ENCODE data around the gene XKRX. TPM values are rescaled to one million over a fixed set of nuclear protein-coding genes. Genes with fewer than 3 reads are reported as not detected.

Gene XKRX
- total and polyA plus RNA-seq, 2 of the 8 experiments (the other 6 are each of a cell fraction or from before 2014, with no cell fraction given), result 0.70 to 1.3 TPM

- Histone ChIP-seq H3K14ac (ENCODE audit: insufficient read length) (no peak within 1 kb of the TSS), H3K18ac (ENCODE audit: extremely low read depth, low read length) (no peak within 1 kb of the TSS), H2BK5ac (ENCODE audit: low read depth, low read length) (no peak within 1 kb of the TSS), H3K4ac (replicated peaks; ENCODE audit: insufficient read length, low read depth, low read length) (no peak within 1 kb of the TSS), H3K4me3 (ENCODE audit: extremely low read depth in 1 of 4, insufficient read depth in 2 of 4, low read depth in 3 of 4, low read length in 4 of 4) (no peak within 1 kb of the TSS), H3K79me1 (ENCODE audit: low read depth, low read length) (no peaks in the 10 kb centered on the region), H4K8ac (ENCODE audit: extremely low read depth, insufficient read depth, low read length) (no peak within 1 kb of the TSS), H3K27ac (ENCODE audit: low read depth, low read length) (no peak within 1 kb of the TSS), H4K91ac (replicated peaks; ENCODE audit: insufficient read length, low read length) (no peak within 1 kb of the TSS), H3K27me3 (replicated peaks in 1 of 4; ENCODE audit: control insufficient read depth in 3 of 4, extremely low read depth in 1 of 4, insufficient read depth in 3 of 4, low read length in 3 of 4) (no peaks in the 10 kb centered on the region), H3K4me1 (replicated peaks in 1 of 4; ENCODE audit: control insufficient read depth in 3 of 4, insufficient read depth in 4 of 4, low read length in 3 of 4) (no peaks in the 10 kb centered on the region), H2AK5ac (ENCODE audit: low read depth, low read length) (no peak within 1 kb of the TSS), H2BK20ac (ENCODE audit: low read length) (no peak within 1 kb of the TSS), H3K36me3 (ENCODE audit: control insufficient read depth in 2 of 4, insufficient read depth in 4 of 4, low read length in 3 of 4) (no peaks in the 10 kb centered on the region), H3K79me2 (ENCODE audit: control insufficient read depth in 1 of 2, insufficient read depth in 2 of 2, low read length in 2 of 2) (no peaks in the 10 kb centered on the region), H3K4me2 (ENCODE audit: insufficient read depth in 1 of 2, low read depth in 2 of 2, low read length in 2 of 2) (no peak within 1 kb of the TSS), H3K23me2 (ENCODE audit: low read depth, low read length) (no peaks in the 10 kb centered on the region), H2BK120ac (replicated peaks; ENCODE audit: low read depth, low read length) (no peak within 1 kb of the TSS), H3K9me3 (ENCODE audit: insufficient read depth in 2 of 2, low read depth in 1 of 2, low read length in 1 of 2) (no peaks in the 10 kb centered on the region; a peak in 1 of 4 replicates), H4K20me1 (replicated peaks in 1 of 2; ENCODE audit: control insufficient read depth in 1 of 2, insufficient read depth in 2 of 2, low read length in 2 of 2) (no peaks in the 10 kb centered on the region), H2AFZ (ENCODE audit: low read length) (no peak within 1 kb of the TSS), H3K56ac (replicated peaks; ENCODE audit: insufficient read length, low read depth, low read length) (no peak within 1 kb of the TSS), H2BK12ac (ENCODE audit: low read depth, low read length) (no peak within 1 kb of the TSS), H3K9ac (replicated peaks in 1 of 4; ENCODE audit: extremely low read depth in 1 of 4, low read depth in 3 of 4, low read length in 3 of 4) (no peak within 1 kb of the TSS), H4K5ac (ENCODE audit: insufficient read length, low read depth, low read length) (no peak within 1 kb of the TSS), H2BK15ac (ENCODE audit: low read length) (no peak within 1 kb of the TSS), H3K23ac (ENCODE audit: insufficient read length) (no peak within 1 kb of the TSS)
- ChIA-PET CTCF (ENCODE audit: partially characterized antibody) (interaction anchor here (0.6 kb wide), 1 partner anchor 24 kb away, joined by 4 read pairs; no protein-coding TSS in a partner anchor), POLR2A (ENCODE audit: partially characterized antibody) (no interaction called here)
- 90% methylated on average over 2 of the region's 2 CpGs; no CpG with 5 or more reads in 1 of the 2 experiments for WGBS, 2 experiments (ENCODE audit: extremely low coverage in 1 of 2, insufficient coverage in 1 of 2, insufficient read length in 1 of 2, insufficient replicate concordance in 2 of 2, low coverage in 1 of 2, low lambda C conversion rate in 2 of 2, missing lambda C conversion rate in 1 of 2)
- no peak for TF ChIP-seq JUN (IDR thresholded peaks at IDR 0.05; ENCODE audit: low read depth, low read length)
- TF ChIP-seq SIN3A (conservative IDR thresholded peaks at IDR 0.05 in 1 of 2, IDR thresholded peaks at IDR 0.05 in 1 of 2; ENCODE audit: low read depth in 1 of 2, low read length in 2 of 2), result no peak
- no peak for TF ChIP-seq HDAC6 (IDR thresholded peaks at IDR 0.05; ENCODE audit: low read depth, low read length)
- TF ChIP-seq POU5F1 (IDR thresholded peaks at IDR 0.05; ENCODE audit: low read depth, low read length), result no peak
- TF ChIP-seq CTBP2 (IDR thresholded peaks at IDR 0.05; ENCODE audit: borderline replicate concordance, insufficient read depth, insufficient read length, low read length), result no peak
- no peak for TF ChIP-seq POLR2AphosphoS5 (IDR thresholded peaks at IDR 0.05; ENCODE audit: low read depth, low read length)
- TF ChIP-seq SP2 (IDR thresholded peaks at IDR 0.05; ENCODE audit: low read length), result no peak
- no peak for TF ChIP-seq MAFK (IDR thresholded peaks at IDR 0.05; ENCODE audit: low read depth, low read length)
- TF ChIP-seq, protein P1, sequence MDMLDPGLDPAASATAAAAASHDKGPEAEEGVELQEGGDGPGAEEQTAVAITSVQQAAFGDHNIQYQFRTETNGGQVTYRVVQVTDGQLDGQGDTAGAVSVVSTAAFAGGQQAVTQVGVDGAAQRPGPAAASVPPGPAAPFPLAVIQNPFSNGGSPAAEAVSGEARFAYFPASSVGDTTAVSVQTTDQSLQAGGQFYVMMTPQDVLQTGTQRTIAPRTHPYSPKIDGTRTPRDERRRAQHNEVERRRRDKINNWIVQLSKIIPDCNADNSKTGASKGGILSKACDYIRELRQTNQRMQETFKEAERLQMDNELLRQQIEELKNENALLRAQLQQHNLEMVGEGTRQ (IDR thresholded peaks at IDR 0.05; ENCODE audit: low read length), result no peak
- TF ChIP-seq HDAC2 (IDR thresholded peaks at IDR 0.05; ENCODE audit: borderline replicate concordance in 1 of 2, low read depth in 2 of 2, low read length in 2 of 2), result no peak
- no peak for TF ChIP-seq RFX5 (IDR thresholded peaks at IDR 0.05; ENCODE audit: borderline replicate concordance, low read depth, low read length)
- TF ChIP-seq CEBPB (IDR thresholded peaks at IDR 0.05; ENCODE audit: low read depth, low read length), result no peak
- no peak for TF ChIP-seq RNF2 (IDR thresholded peaks at IDR 0.05; ENCODE audit: borderline replicate concordance, low read depth, low read length, missing control alignments, poor library complexity, severe bottlenecking)
- FAIRE-seq (no peak), DNase-seq (ENCODE audit: low read depth in 1 of 2, low spot score in 2 of 2) (no peak)
These were observed 40.7 kb upstream of the XKRX start, which contains the start of gene ARL13A for GRCh38 chrX:100969408-100969807. Gene ARL13A, plus strand, starts transcription at chrX:100969708. Its CDS starts 3,982 bp downstream, at chrX:100973690.
